Naive B cell (primary cell): ENCODE measurements around the gene ARHGAP24. TPM values are rescaled to one million over a fixed set of nuclear protein-coding genes. Genes with fewer than 3 reads are reported as not detected.
A peak's percentile ranks its signal among the peaks of the same experiment; 100 is the strongest.

Experiments
- ATAC-seq, 2 donors: fragments of 150-1000 bp; cut with Tn5 transposase; 2 replicates each; pipeline ENCODE4 v1.10.0; 2021; ENCODE audit warnings: low read depth in 2 of 2, mild to moderate bottlenecking in 2 of 2, moderate library complexity in 2 of 2
- DNase-seq: peaks from one replicate; pipeline ENCODE4 v3.0.0; 2022
- H3K27ac Mint-ChIP-seq, 6 donors: one replicate each; pipeline ENCODE4 v1.8.0; 2020 to 2022; ENCODE audit warnings: mild to moderate bottlenecking in 6 of 6, mixed read lengths in 6 of 6, moderate library complexity in 5 of 6, inconsistent platforms in 2 of 6
- H3K27me3 Mint-ChIP-seq, 3 donors: one replicate each; pipeline ENCODE4 v1.8.0; 2021 to 2022; ENCODE audit warnings: mixed read lengths in 3 of 3, mild to moderate bottlenecking in 1 of 3
- H3K36me3 Mint-ChIP-seq, 2 donors: one replicate each; pipeline ENCODE4 v1.8.0; 2020 to 2022; ENCODE audit warnings: mixed read lengths in 2 of 2, inconsistent platforms in 1 of 2, mild to moderate bottlenecking in 1 of 2
- H3K4me1 Mint-ChIP-seq, 3 donors: one replicate each; pipeline ENCODE4 v1.8.0; 2020 to 2022; ENCODE audit warnings: mixed read lengths in 3 of 3, inconsistent platforms in 1 of 3, mild to moderate bottlenecking in 1 of 3, moderate library complexity in 1 of 3
- H3K4me3 Mint-ChIP-seq, 8 donors: one replicate each; pipeline ENCODE4 v1.8.0; 2020 to 2022; ENCODE audit warnings: mild to moderate bottlenecking in 8 of 8, mixed read lengths in 8 of 8, moderate library complexity in 8 of 8, inconsistent platforms in 2 of 8
- H3K9me3 Mint-ChIP-seq, 7 donors: one replicate each; pipeline ENCODE4 v1.8.0; 2020 to 2022; ENCODE audit warnings: mixed read lengths in 7 of 7, mild to moderate bottlenecking in 5 of 7, inconsistent platforms in 2 of 7, moderate library complexity in 1 of 7
- polyA plus RNA-seq, 6 donors: library from polyadenylated mRNA; unstranded; fragments of 300-500 nt; fragmentation: Illumina TruSeq; gene quantifications; one replicate each; pipeline ENCODE4 v1.2.3, GENCODE V29; 2021; ENCODE audit warnings: low read depth in 6 of 6

ARHGAP24 gene
- polyA plus RNA-seq, 6 donors from 2014 or later = 32.0 to 136 (median 109) TPM

- H3K4me3 Mint-ChIP-seq = no peak overlapping the region
- peaks cover 7 to 19% (median 14%) of the 10 kb centered on the region in 3 donors for H3K4me1 Mint-ChIP-seq
- peak overlapping the region in 2 of 6 donors; percentile 47 to 50 for H3K27ac Mint-ChIP-seq
- H3K36me3 Mint-ChIP-seq = no peaks in the 10 kb centered on the region
- H3K27me3 Mint-ChIP-seq = peaks cover 0 to 2% (median 0%) of the 10 kb centered on the region in 3 donors
- ATAC-seq (no peak), DNase-seq (no peak)
- no peaks in the 10 kb centered on the region for H3K9me3 Mint-ChIP-seq
Measured at GRCh38 chr4:85455942-85456341, 19.0 kb upstream of the ARHGAP24 start.

- DNase-seq = no peak
- no peak for ATAC-seq
- Mint-ChIP-seq H3K36me3 (no peaks in the 10 kb centered on the region), H3K27me3 (peaks cover 0 to 10% (median 0%) of the 10 kb centered on the region in 3 donors), H3K4me3 (no peak overlapping the region), H3K27ac (peak overlapping the region in 1 of 6 donors; percentile 83), H3K9me3 (no peaks in the 10 kb centered on the region), H3K4me1 (peaks cover 7 to 19% (median 14%) of the 10 kb centered on the region in 3 donors)
Measured at GRCh38 chr4:85457752-85458467, 17.0 kb upstream of the ARHGAP24 start.

GRCh38 chr4:85459736-85460135 lies 15.2 kb upstream of the ARHGAP24 start:
- Mint-ChIP-seq H3K9me3 (no peaks in the 10 kb centered on the region), H3K4me1 (peaks cover 7 to 11% (median 11%) of the 10 kb centered on the region in 3 donors), H3K4me3 (no peak overlapping the region), H3K27me3 (peaks cover 0 to 12% (median 0%) of the 10 kb centered on the region in 3 donors), H3K27ac (no peak overlapping the region), H3K36me3 (no peaks in the 10 kb centered on the region)
- ATAC-seq (no peak), DNase-seq (no peak)

DNA sequence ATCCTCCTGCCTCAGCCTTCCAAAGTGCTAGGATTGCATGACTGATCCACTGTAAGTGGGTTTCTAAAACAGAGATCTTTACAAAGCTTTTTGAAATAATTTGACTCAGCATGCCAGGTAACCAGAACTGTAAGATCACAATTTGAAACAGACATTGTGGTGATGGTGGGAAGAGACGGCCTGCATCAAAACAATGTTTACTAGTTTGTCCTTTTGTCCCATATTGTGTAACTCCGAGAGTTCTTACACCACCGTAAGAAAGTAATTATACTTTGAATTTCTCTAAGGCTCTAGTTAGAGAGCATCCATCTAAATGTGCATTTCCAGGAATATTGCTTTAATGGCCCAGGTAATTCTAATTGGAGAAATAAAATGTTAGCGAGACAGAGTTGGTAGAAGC lies 594 bp upstream of the ARHGAP24 start:
- no peaks in the 10 kb centered on the region for H3K9me3 Mint-ChIP-seq
- ATAC-seq (no peak), DNase-seq (no peak)
- H3K27me3 Mint-ChIP-seq = peaks cover 0 to 10% (median 0%) of the 10 kb centered on the region in 3 donors
- peak overlapping the region; percentile 93 to 100 (median 98) for H3K4me3 Mint-ChIP-seq
- H3K27ac Mint-ChIP-seq = peak overlapping the region; percentile 98 to 99 (median 98)
- peaks cover 0 to 7% of the 10 kb centered on the region in 2 donors for H3K36me3 Mint-ChIP-seq
- H3K4me1 Mint-ChIP-seq = peaks cover 43 to 52% (median 44%) of the 10 kb centered on the region in 3 donors

GRCh38 chr4:85475631-85476233 lies 782 bp downstream of the ARHGAP24 start:
- peaks cover 48 to 65% (median 49%) of the 10 kb centered on the region in 3 donors for H3K4me1 Mint-ChIP-seq
- no peaks in the 10 kb centered on the region for H3K9me3 Mint-ChIP-seq
- DNase-seq (peak; percentile 7), ATAC-seq (no peak)
- peak overlapping the region; percentile 93 to 100 (median 98) for H3K4me3 Mint-ChIP-seq
- no peaks in the 10 kb centered on the region for H3K27me3 Mint-ChIP-seq
- no peaks in the 10 kb centered on the region for H3K36me3 Mint-ChIP-seq
- H3K27ac Mint-ChIP-seq = peak overlapping the region; percentile 88 to 99 (median 98)

DNA sequence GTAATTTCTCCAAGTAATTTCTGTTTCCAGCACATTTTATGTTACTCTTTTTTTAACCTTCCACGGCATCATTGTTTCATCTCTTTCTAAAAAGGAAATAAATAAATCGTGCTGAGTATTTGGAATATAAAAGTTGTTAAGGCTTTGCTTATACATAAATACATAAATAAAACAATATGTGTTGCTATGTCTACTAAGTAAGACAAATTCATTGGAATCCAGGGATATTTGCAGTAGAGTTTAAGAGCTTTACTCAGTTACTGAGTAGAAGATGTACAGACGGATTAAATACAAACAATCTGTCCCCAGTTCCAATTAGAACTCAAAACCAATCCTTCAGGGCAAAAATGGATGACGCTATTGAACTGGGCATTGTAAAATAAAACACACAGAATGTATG lies 1.4 kb downstream of the ARHGAP24 start:
- H3K27ac Mint-ChIP-seq = peak overlapping the region; percentile 64 to 98 (median 84)
- H3K9me3 Mint-ChIP-seq = no peaks in the 10 kb centered on the region
- H3K4me3 Mint-ChIP-seq = peak overlapping the region; percentile 49 to 97 (median 88)
- ATAC-seq (no peak), DNase-seq (no peak)
- peaks cover 50 to 70% (median 52%) of the 10 kb centered on the region in 3 donors for H3K4me1 Mint-ChIP-seq
- no peaks in the 10 kb centered on the region for H3K27me3 Mint-ChIP-seq
- H3K36me3 Mint-ChIP-seq = no peaks in the 10 kb centered on the region

DNA sequence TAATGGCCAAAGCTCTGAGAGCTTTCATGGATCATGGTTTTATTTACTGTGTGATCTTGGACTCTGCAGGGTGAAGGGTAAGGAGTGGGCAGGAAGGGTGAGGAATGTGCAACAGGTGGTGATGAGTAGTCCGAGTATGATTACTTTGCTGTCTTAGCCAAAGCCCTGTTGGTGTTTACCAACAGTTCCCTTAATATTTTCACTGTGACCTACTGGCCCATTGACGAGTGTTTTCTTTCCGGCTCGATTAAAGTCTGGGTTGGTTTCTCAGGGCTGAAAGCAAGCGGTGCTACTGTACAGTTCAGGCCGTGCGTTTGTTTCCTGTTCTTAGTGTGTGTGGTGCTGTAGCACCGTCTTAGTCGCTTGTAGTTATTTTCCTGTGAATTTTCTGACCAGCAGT lies 2.6 kb downstream of the ARHGAP24 start:
- peak in 1 of 2 donors; percentile 9 for ATAC-seq
- Mint-ChIP-seq H3K36me3 (no peaks in the 10 kb centered on the region), H3K4me3 (peak overlapping the region; percentile 71 to 97 (median 88)), H3K4me1 (peaks cover 57 to 80% (median 63%) of the 10 kb centered on the region in 3 donors), H3K27me3 (no peaks in the 10 kb centered on the region), H3K9me3 (no peaks in the 10 kb centered on the region), H3K27ac (peak overlapping the region; percentile 56 to 98 (median 70))
- peak; percentile 17 for DNase-seq

- H3K4me1 Mint-ChIP-seq = peaks cover 56 to 81% (median 63%) of the 10 kb centered on the region in 3 donors
- H3K9me3 Mint-ChIP-seq = no peaks in the 10 kb centered on the region
- H3K27ac Mint-ChIP-seq = peak overlapping the region in 5 of 6 donors; percentile 1 to 98 (median 74)
- peak overlapping the region in 7 of 8 donors; percentile 67 to 97 (median 86) for H3K4me3 Mint-ChIP-seq
- DNase-seq (no peak), ATAC-seq (no peak)
- no peaks in the 10 kb centered on the region for H3K36me3 Mint-ChIP-seq
- no peaks in the 10 kb centered on the region for H3K27me3 Mint-ChIP-seq
Measured at GRCh38 chr4:85478576-85478975, 3.6 kb downstream of the ARHGAP24 start.

DNA sequence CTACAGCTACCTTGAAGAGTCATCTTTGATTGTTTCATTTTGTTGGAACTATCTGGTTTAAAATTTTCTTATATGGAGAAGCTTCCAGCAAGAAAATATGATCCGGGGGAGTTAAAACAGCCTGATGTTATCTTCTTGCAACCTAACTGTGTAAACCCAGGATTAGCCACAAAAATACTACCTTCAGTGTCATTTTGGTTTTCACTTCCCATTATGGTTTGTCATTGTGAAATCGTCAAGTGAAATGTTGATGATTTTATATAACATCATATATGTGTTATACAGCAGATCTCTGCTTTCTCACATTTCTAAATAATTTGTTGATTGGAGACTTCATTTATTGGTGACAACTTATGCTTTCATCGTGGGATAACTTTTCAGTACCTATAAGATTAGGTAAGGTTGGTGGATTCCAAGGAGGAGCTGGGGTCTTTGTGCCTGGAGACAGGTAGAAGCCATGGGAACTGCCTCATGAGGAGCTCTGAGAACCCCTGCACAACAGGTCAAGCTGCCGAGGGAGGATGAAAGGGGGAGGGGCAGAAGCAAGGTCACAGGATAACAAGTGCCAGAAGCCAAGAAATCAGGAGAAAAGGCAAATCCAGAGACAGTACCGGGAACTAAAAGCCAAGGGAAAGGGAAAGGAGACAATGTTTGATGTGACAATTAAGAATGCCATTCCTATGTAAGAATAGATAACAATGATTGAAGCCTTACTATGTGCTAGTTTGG lies 7.2 kb downstream of the ARHGAP24 start:
- Mint-ChIP-seq H3K27ac (peak overlapping the region; percentile 70 to 98 (median 87)), H3K9me3 (no peaks in the 10 kb centered on the region), H3K36me3 (no peaks in the 10 kb centered on the region), H3K4me3 (peak overlapping the region in 5 of 8 donors; percentile 32 to 74 (median 55)), H3K27me3 (no peaks in the 10 kb centered on the region), H3K4me1 (peaks cover 46 to 83% (median 53%) of the 10 kb centered on the region in 3 donors)
- ATAC-seq (peak; percentile 47 to 63), DNase-seq (no peak)

GRCh38 chr4:85486425-85487086 lies 11.6 kb downstream of the ARHGAP24 start:
- ATAC-seq = no peak
- Mint-ChIP-seq H3K36me3 (no peaks in the 10 kb centered on the region), H3K27me3 (no peaks in the 10 kb centered on the region), H3K4me3 (no peak overlapping the region), H3K4me1 (peaks cover 32 to 75% (median 34%) of the 10 kb centered on the region in 3 donors), H3K27ac (peak overlapping the region in 5 of 6 donors; percentile 41 to 77 (median 70)), H3K9me3 (no peaks in the 10 kb centered on the region)
- DNase-seq = no peak

GRCh38 chr4:85488416-85488815 lies 13.5 kb downstream of the ARHGAP24 start:
- no peak for DNase-seq
- no peak for ATAC-seq
- peaks cover 6 to 7% of the 10 kb centered on the region in 2 donors for H3K36me3 Mint-ChIP-seq
- H3K27me3 Mint-ChIP-seq = no peaks in the 10 kb centered on the region
- H3K4me1 Mint-ChIP-seq = peaks cover 30 to 72% (median 41%) of the 10 kb centered on the region in 3 donors
- no peaks in the 10 kb centered on the region for H3K9me3 Mint-ChIP-seq
- no peak overlapping the region for H3K4me3 Mint-ChIP-seq
- peak overlapping the region in 2 of 6 donors; percentile 51 to 73 for H3K27ac Mint-ChIP-seq

DNA sequence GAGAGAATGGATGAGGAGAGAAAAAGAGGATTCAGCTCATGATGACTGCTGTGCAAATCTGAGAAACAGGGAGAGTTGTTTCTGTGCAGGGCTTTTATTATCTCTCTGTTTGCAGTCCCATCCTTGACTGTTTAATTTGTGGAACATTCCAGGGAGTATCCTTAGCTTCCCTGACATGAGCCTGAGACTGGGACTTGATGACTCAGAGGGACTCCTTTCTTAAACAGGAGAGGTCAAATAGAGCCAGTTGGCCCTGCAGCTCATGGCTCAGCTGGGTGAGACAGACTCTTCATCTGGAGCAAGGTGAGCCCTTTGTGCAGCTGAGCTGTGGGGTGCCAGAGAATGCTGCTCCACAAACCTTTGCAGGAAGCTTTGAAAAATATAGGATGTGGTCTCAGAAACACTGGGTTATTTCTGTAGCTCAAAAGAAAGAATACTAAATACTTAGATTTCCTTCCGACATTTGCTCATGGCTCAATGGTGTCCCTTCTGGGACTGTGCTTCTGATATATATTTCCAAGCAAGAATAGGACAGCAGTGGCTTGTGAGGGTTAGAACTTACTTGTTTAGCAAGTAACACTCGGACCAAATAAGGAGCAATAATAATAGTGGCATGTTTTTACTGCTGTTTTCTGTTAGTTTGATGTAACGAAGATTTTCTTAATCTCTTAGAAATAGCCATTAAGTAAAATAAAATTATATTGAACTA lies 14.5 kb downstream of the ARHGAP24 start:
- no peaks in the 10 kb centered on the region for H3K9me3 Mint-ChIP-seq
- DNase-seq (no peak), ATAC-seq (no peak)
- H3K4me3 Mint-ChIP-seq = peak overlapping the region in 1 of 8 donors; percentile 68
- H3K4me1 Mint-ChIP-seq = peaks cover 30 to 68% (median 46%) of the 10 kb centered on the region in 3 donors
- peaks cover 8 to 12% of the 10 kb centered on the region in 2 donors for H3K36me3 Mint-ChIP-seq
- peak overlapping the region; percentile 71 to 89 (median 74) for H3K27ac Mint-ChIP-seq
- no peaks in the 10 kb centered on the region for H3K27me3 Mint-ChIP-seq
